ENCODE measurements around the gene IL17B.

IL17B gene

GRCh38 chr5:149388498-149389190 lies 9.6 kb upstream of the IL17B start:
- no peak for TF ChIP-seq JUND (IDR thresholded peaks at IDR 0.05; ENCODE audit: low read depth)
- in situ Hi-C loops (cut with HindIII; ENCODE audit: low pct_unique_long_range_greater_than_20kb, low sequenced_read_pairs): no loop called here
- no peak for DNase-seq (ENCODE audit: low read depth in 1 of 2, low spot score in 1 of 2)

- no peak for TF ChIP-seq JUND (IDR thresholded peaks at IDR 0.05; ENCODE audit: low read depth)
- in situ Hi-C loops (cut with HindIII; ENCODE audit: low pct_unique_long_range_greater_than_20kb, low sequenced_read_pairs): no loop called here
- DNase-seq (ENCODE audit: low read depth in 1 of 2, low spot score in 1 of 2): no peak
These were observed 8.9 kb upstream of the IL17B start for GRCh38 chr5:149387982-149388381.

DNA sequence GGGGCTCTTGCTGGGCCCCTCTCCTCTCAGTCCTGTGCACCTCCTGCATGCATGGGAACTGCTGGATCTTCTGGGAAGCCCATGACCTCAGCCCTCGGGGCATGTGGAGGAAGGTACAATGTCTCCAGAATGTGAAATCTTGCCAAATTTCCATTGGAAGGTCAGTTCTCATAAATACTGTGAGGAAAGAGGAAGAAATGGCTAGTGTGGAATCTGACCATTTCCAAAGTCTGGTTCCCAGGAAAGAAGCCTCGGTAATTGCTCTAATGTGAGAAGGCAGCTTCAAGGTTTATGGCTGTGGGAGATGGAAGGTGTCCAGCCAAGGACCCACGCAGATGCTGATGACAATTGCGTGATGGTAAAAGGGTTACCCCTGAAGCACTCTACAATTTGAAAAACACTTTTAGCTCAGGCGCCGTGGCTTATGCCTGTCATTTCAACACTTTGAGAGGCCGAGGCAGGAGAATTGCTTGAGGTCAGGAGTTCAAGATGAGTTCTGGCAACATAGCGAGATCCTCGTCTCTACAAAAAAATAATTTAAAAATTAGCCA lies 8.1 kb upstream of the IL17B start:
- DNase-seq (ENCODE audit: low read depth in 1 of 2, low spot score in 1 of 2): no peak
- TF ChIP-seq JUND (IDR thresholded peaks at IDR 0.05; ENCODE audit: low read depth): no peak
- in situ Hi-C loops (cut with HindIII; ENCODE audit: low pct_unique_long_range_greater_than_20kb, low sequenced_read_pairs): no loop called here

DNA sequence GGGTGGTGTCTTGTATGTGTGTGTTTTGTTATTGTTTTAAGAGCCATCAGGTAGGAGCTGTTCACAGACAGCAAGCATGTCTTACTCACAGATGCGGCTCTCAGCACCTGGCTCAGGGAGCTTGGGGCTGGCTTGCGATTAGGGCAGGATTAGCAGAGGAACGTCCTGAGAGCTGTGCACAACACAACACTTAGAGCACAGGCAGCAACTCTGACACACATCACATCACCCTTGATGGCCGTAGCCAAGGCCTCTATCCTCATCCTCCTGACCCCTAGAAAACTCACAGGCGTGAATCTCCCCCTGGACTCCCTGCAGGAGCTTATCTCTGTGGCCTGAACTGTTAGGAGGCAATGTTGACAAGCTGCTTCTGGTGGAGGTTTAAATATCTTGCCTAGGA lies 7.1 kb upstream of the IL17B start:
- TF ChIP-seq JUND (IDR thresholded peaks at IDR 0.05; ENCODE audit: low read depth): no peak
- no peak for DNase-seq (ENCODE audit: low read depth in 1 of 2, low spot score in 1 of 2)
- in situ Hi-C loops (cut with HindIII; ENCODE audit: low pct_unique_long_range_greater_than_20kb, low sequenced_read_pairs): no loop called here

DNA sequence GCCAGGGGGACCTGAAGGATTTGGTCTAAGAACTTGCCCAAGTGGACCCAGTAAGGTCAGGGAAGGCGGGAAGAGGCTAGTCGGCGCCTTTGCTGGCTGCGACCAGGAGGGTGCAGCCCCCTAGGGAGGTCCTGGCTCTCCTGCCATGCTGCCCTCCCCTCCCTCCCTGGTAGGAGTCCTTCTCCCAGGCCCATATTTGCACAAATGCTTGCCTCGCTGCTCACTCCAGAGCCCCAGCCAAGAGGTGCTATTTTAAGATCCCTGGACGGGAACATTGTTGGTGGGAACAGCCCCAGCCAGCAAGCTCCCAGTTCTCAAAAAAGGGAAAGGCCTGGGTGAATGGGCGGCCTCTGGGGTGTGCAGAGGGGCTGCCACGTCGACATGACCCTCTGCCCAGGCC lies 4.3 kb upstream of the IL17B start:
- no peak for TF ChIP-seq JUND (IDR thresholded peaks at IDR 0.05; ENCODE audit: low read depth)
- in situ Hi-C loops (cut with HindIII; ENCODE audit: low pct_unique_long_range_greater_than_20kb, low sequenced_read_pairs): no loop called here
- DNase-seq (ENCODE audit: low read depth in 1 of 2, low spot score in 1 of 2): no peak

GRCh38 chr5:149382517-149383220 lies 3.6 kb upstream of the IL17B start:
- no peak for DNase-seq (ENCODE audit: low read depth in 1 of 2, low spot score in 1 of 2)
- in situ Hi-C loops (cut with HindIII; ENCODE audit: low pct_unique_long_range_greater_than_20kb, low sequenced_read_pairs): no loop called here

DNA sequence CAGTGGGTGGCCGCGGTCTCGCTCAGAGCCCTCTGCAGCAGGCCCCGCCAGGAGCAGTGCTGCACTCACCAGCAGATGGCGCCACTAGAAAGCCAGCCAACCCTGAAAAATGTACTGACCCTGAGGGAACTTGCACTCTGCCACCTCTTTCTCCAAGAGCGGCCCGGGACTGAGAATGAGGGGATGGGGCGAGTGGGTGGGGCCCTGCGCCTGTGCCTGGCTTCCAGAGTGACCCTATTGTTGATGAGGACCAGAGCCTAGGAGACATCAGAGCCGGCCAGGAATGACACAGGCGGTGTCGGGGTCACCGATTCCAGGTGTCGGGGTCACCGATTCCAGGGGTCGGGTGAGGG lies 2.9 kb upstream of the IL17B start:
- no peak for TF ChIP-seq JUND (IDR thresholded peaks at IDR 0.05; ENCODE audit: low read depth)
- DNase-seq (ENCODE audit: low read depth in 1 of 2, low spot score in 1 of 2): peak; percentile 77 to 95
- in situ Hi-C loops (cut with HindIII; ENCODE audit: low pct_unique_long_range_greater_than_20kb, low sequenced_read_pairs): no loop called here

More at GRCh38 chr5:149382517-149383220, 3.6 kb upstream of the IL17B start:
- no peak for TF ChIP-seq JUND (IDR thresholded peaks at IDR 0.05; ENCODE audit: low read depth)

GRCh38 chr5:149381261-149381985 lies 2.3 kb upstream of the IL17B start:
- no peak for DNase-seq (ENCODE audit: low read depth in 1 of 2, low spot score in 1 of 2)
- TF ChIP-seq JUND (IDR thresholded peaks at IDR 0.05; ENCODE audit: low read depth): no peak
- in situ Hi-C loops (cut with HindIII; ENCODE audit: low pct_unique_long_range_greater_than_20kb, low sequenced_read_pairs): no loop called here

DNA sequence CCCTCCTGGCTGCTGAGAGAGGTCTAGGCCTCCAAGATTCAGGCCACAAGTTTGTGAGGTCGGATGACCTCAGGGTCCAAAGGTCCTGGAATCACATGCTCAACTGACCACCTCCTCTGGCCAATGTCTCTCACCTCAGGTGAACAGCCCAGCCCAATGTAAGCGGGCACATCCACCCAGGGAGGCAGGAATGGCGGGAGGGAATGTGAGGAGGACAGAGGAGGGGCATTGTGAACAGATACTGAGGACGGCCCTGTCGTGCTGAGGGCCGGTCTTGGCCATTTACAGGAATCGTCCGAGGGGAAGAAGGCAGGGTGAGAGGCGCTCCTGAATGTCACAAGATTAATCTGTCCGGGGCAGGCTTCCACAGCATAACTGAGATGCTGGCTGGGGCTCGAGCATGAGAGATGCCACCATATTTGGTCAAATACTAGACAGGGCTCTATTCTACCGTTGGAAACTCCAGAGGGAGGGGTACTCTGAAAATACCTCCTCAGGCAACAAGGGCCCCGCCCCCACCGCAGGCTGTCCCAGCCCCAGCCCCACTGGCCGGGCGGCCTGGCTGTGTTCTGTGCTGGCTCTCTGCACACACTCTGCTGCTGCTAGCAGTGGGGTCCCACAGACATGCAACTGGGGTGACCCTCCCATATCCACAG lies 1.5 kb upstream of the IL17B start:
- TF ChIP-seq JUND (IDR thresholded peaks at IDR 0.05; ENCODE audit: low read depth): no peak
- no peak for DNase-seq (ENCODE audit: low read depth in 1 of 2, low spot score in 1 of 2)
- in situ Hi-C loops (cut with HindIII; ENCODE audit: low pct_unique_long_range_greater_than_20kb, low sequenced_read_pairs): no loop called here

DNA sequence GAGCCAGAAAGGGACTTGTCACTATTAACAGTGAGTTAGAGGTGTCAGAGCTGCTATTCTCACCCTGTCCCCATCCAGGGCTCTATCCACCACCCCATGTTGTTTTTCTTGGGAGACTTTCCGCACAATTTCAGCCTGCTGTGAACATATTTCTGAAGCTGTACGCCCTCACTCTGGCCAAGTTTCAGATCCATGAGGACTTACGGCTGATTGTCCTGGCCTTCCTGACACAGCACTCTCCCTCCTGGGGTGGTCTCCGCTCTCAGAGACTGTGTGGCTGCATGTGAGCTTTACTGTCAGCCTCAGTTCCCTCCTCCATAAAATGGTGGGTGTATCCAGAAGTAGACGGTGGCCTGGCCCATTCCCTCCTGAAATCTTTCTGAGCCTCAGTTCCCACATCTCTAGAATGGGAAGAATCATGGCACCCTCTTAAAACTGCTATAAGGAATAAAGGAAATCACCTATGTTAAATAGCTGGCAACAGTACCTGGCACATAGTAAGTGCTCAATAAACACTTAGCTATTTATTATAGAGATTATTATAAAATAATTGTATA lies 804 bp upstream of the IL17B start:
- DNase-seq (ENCODE audit: low read depth in 1 of 2, low spot score in 1 of 2): no peak
- no peak for TF ChIP-seq JUND (IDR thresholded peaks at IDR 0.05; ENCODE audit: low read depth)
- in situ Hi-C loops (cut with HindIII; ENCODE audit: low pct_unique_long_range_greater_than_20kb, low sequenced_read_pairs): no loop called here

- no peak for DNase-seq (ENCODE audit: low read depth in 1 of 2, low spot score in 1 of 2)
- in situ Hi-C loops (cut with HindIII; ENCODE audit: low pct_unique_long_range_greater_than_20kb, low sequenced_read_pairs): no loop called here
- no peak for TF ChIP-seq JUND (IDR thresholded peaks at IDR 0.05; ENCODE audit: low read depth)
These were observed 761 bp downstream of the IL17B start for GRCh38 chr5:149378241-149378820.

All from T47D (cell line).